Subcutaneous adipose tissue (tissue), 4 donors: Measurements from ENCODE around the gene RAB44. TPM values are rescaled to one million over a fixed set of nuclear protein-coding genes. Genes with fewer than 3 reads are reported as not detected.

ENCODE experiments used
- CTCF ChIP-seq: fragments of 450-650 bp; IDR thresholded peaks from one replicate; pipeline ENCODE4 v1.5.1; 2016; ENCODE audit warnings: low read depth, mild to moderate bottlenecking, control low read depth, antibody characterized with exemption, moderate library complexity
- total RNA-seq, 4 donors: library from RNA; depleted of rRNA; stranded (reverse); fragments of >200 nt; gene quantifications; one replicate each; pipeline ENCODE4 v1.1.0, GENCODE V29; 2016

Gene RAB44
- total RNA-seq, 4 donors from 2014 or later = 0.51 to 1.3 (median 0.82) TPM; not detected in 1

DNA sequence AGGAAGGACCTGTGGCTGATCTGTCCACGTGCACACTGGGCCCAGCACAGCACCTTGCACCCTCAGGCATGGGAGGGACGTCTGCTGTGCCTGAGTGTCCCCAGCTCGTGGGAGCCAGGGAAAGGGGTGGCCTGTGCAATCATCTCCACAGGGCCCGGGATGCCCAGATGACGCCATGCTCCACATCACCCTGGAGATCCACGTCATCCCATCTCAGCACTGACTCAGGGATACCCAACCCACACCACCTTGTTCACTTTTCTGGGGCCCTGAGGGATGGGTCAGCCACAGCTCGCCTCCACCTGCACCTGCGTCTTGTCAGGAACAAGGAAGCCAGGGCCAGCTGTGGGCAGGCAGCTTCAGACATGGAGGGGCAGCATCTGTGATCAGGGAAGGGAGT lies 48.2 kb downstream of the RAB44 start:
- no peak for TF ChIP-seq CTCF

DNA sequence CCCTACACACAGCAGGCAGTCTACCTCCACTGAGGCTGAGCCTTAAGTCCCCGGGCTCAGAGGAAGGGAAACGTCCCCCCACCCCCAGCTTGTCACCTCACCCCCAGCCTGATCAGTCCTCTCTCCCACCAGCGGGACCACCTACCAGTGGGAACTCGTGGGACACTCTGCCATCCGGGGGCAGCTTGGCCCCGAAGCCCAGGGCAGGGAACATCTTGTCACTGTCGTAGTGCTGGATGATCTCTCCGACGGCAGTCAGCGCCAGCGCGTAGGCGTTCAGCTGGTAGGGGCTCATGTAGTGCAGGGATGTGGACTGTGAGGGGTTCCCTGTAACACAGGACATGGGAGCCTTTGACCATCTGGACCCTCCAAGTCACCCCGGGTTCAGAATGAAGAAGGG lies 48.6 kb downstream of the RAB44 start:
- no peak for TF ChIP-seq CTCF

- no peak for TF ChIP-seq CTCF
Measured at GRCh38 chr6:36749829-36750489, 52.3 kb downstream of the RAB44 start.

DNA sequence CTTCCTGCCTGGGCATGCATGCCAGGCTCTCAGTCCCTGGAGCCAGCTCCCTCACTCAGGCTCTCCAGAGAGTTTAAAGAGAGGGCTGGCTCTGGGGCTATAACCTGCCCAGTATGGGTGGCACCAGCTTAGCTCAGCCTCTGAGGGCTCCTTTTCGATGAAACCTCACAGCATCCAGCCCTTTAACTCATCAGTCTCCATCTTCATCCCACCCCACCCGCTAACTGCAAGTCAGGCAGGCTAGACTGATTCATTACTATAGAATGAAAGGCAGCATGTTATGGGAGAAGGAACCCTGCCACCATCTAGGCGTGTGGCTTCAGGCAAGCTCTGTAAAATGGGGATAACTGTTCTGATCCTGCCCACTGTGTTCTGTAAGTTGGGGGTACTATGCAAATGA lies 53.5 kb downstream of the RAB44 start:
- no peak for TF ChIP-seq CTCF

DNA sequence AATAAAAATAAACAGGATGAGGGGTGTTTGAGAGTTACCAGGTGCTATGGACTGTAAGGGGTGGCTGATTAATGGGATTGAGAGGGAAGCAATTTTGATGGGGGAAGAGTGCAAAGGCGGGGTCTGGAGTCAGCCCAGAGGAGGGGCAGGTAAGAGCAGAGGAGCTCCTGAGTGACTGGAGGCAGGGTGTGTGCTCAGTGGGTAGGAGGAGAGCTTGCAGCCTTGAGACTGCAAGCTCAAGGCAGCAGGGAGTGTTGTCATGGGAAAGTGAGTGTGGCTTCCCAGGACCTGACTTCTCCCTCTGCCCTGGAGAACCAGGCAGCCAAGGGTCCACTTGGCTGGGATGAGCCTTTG lies 54.2 kb downstream of the RAB44 start:
- no peak for TF ChIP-seq CTCF

DNA sequence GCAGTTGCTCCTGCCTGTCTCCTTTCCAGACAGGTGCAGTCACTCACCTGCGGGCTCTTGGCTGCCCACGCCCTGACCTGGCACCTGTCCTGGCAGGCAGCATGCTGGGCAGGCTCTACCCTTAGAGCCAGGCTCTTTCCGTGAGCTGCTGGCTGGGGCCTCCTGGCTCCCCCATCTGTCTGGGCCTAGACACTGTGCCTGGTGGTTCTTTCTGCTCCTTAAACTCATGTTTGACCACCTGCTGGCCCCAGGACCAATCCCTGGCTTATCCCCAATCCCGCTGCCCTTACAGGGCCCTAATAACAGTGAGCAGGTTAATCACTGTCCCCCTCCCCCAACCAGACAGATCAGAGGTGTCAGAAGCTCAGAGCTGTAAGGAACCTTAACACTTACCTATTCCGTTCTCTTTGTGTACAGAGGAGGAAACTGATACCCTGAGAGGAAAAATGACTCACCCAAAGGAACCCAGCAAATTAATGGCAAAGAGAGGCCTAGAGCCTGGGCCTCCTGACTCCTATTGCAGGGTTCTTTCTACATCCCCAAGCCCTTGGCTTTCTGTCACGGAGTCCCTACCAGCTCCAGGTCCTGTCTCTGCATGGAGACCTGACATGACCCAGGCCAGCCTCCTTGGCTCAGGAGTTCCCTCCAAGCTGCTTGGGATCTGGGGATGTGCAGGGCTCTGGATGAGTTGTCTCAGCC lies 54.7 kb downstream of the RAB44 start:
- no peak for TF ChIP-seq CTCF

- TF ChIP-seq CTCF = no peak
Measured at GRCh38 chr6:36752886-36753506, 55.4 kb downstream of the RAB44 start.
